Activated naive CD4-positive, alpha-beta T cell treated with anti-CD3 and anti-CD28 coated beads, Interleukin-2, amount 50 U/mL, for 16 hours (primary cell): ENCODE data around the gene LIG1.
A peak's percentile ranks its signal among the peaks of the same experiment; 100 is the strongest.

Source experiments
- DNase-seq: peaks from one replicate; pipeline ENCODE4 v3.0.0-alpha.2; 2020

The LIG1 gene

GRCh38 chr19:48169939-48170803, at the start of gene LIG1, which contains the start of gene ZSWIM9:
TSS of gene LIG1 (minus strand) at chr19:48170344. CDS start at chr19:48165566, 4,778 bp downstream.
TSS of gene ZSWIM9 (plus strand) at chr19:48170680. CDS start at chr19:48171803, 1,123 bp downstream.
- peak; percentile 92 for DNase-seq

- DNase-seq: no peak
Observed at GRCh38 chr19:48218997-48219396, 48.9 kb upstream of the LIG1 start.

DNA sequence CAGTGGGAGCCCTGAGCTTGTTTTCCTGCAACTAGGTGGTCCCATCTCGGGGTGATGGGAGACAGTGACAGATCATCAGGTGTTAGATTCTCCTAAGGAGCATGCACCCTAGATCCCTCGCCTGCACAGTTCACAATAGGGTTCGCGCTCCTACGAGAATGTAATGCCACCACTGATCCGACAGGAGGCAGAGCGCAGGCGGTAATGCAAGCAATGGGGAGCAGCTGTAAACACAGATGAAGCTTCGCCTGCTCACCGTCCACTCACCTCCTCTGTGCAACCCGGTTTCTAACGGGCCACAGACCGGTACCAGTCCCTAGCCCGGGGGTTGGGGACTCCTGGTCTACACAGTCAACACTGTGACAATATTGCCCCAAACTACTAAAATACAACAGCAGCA, 46.8 kb upstream of the LIG1 start:
- DNase-seq: no peak

DNA sequence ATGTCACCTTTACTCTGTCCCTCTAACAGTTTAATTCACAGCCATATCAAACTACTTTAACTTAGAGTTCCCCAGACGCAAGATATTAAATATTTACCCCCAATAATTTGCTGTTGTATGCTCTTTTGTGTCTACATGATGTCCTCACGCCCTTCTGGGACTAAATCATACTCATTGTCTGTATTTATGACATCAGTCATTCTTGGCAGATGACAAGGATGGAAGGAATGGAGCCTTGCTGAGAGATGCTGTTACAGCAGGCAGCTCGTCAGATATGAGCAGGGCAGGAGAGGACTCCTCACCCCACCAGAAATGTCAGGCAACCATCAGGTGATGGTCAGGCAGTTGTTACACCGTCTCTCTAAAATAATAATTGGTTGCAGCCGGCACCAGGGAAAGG, 43.8 kb upstream of the LIG1 start:
- no peak for DNase-seq

DNA sequence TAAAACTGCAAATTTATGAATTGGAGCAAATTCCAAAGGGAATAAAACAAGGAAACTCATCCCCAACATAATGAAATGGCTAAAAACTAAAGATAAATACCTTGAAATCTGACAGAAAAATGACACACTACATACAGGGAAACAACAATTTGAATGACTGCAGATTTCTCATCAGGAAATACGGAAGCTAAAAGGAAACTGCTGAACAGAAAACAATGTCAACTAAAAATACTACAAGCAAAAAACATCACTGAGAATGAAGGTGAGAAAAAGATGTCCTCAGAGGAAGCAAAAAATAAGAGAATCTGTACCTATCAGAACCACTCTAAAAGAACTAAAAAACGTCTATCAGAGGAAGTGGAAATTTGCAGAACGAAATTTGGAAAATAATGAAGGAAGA, 39.9 kb upstream of the LIG1 start:
- DNase-seq: no peak

DNA sequence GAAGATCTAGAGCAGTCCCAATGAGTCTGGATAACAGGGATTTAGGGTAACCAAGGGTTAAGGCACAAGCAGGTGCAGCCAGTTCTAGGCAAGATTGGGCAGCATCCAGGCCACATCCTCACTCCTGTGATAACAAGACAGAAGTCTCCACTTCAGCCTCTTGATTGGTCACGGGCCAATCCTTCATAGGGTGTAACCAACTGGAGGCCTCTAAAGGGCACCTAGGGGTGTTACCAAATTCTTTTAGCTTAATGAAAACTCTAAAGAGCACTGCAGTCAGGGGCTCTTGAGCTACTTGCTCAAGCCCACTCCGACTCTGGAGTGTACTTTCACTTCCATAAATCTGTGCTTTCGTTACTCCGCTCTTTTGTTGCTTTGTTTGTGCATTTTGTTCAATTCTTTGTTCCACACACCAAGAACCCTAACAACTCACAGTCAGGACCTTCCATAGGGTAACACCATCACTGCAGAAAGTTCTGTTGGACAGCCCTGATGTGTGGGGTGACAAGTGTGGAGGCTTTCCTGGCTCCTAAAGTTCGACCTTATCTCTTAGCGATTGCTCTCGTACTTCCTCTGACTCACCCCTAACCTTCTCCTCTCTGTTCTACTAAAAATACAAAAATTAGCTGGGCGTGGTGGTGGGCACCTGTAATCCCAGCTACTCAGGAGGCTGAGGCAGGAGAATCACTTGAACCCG, 36.4 kb upstream of the LIG1 start:
- DNase-seq: no peak

GRCh38 chr19:48203794-48204628, 33.9 kb upstream of the LIG1 start:
- peak; percentile 91 for DNase-seq

GRCh38 chr19:48203222-48203793, 33.2 kb upstream of the LIG1 start:
- DNase-seq: no peak

DNA sequence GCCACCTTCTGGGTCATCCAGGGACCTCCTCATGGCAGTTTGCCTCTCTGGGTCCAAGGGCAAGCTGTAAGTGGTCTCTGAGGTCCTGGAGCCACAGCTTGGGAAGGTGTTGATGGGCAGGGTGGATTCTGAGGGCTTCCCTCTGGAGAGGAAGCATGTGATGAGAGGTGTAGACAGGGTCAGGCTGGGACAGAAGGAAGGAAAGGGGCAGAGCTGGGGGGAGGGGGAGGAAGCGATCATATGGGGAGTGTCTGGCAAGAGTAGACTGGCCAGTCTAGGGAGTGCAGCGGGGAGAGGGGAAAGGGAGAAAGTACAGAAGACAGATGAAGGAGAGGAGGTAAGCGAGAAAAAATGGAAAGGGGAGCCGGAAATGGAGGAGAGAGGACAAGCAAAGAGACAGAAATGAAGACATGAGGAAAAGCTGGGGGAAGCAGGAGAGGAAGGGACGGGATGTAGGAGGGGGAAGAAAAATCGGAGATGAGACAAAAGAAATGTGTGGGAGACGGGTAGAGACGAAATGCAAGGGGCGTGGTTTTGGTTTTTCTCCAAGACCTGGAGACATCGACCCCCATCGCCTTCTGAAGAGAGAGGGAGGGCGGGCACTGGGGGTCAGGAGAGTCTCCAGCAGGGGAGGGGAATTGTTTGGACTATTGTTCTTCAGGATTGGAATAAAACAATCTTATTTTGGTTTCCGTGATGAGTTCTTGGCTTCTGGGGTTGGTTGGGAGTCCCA, 27.0 kb upstream of the LIG1 start:
- DNase-seq: no peak

- no peak for DNase-seq
Observed at GRCh38 chr19:48196321-48196763, 26.2 kb upstream of the LIG1 start.

DNA sequence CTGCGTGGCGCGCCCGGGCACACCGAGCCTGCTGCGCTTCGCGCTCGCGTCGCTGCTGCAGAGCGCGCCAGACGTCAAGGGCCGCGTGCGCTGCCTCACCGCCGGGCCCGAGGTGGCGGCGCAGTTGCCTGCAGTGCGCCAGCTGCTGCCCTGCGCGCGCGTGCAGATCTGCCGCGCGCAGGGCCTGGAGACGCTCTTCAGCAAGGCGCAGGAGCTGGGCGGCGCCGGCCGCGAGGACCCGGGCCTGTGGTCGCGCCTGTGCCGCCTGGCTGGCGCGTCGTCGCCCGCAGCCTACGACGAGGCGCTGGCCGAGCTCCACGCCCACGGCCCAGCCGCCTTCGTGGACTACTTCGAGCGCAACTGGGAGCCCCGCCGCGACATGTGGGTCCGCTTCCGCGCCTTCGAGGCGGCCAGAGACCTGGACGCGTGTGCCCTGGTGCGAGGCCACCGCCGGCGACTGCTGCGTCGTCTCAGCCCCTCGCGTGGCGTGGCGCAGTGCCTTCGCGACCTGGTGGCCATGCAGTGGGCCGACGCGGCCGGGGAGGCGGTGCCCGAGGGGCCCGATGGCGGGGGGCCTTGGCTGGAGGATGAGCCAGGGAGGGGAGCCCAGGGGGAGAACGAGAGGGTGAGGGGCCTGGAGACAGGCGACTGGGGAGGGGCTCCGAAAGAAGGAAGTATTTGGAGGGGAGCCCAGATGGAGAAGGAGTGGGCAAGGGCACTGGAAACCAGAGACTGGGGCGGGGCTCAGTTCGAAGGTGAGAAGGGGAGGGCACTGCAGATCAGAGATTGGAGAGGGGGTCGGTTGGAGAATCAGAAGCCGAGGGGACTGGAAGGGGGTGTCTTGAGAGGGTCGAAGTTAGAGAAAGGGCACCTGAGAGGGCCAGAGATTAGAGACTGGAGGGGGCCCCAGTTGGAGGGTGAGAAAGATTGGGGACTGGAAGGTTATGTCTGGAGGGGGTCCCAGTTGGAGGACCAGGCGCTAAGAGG, 25.0 kb upstream of the LIG1 start:
- no peak for DNase-seq

GRCh38 chr19:48194041-48194843, 24.1 kb upstream of the LIG1 start:
- peak; percentile 29 for DNase-seq

DNA sequence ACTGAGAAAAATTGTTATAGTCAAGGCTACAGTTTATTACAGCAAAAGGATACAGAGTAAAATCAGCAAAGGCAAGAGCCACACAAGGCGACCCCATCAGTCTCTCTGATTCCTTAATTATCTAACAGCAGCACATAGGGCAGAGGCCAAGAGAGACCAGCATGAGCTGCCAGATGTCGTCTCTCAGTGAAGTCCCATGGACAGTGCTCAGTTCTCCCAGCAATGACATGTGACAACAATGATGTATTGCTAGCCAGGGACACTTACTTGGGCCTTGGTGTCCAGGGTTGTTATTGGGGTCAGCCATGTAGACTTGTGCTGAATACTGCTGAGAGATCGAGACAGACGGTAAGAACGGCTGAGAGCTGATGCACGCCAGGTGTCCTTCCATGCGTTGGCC, 22.6 kb upstream of the LIG1 start:
- no peak for DNase-seq

DNA sequence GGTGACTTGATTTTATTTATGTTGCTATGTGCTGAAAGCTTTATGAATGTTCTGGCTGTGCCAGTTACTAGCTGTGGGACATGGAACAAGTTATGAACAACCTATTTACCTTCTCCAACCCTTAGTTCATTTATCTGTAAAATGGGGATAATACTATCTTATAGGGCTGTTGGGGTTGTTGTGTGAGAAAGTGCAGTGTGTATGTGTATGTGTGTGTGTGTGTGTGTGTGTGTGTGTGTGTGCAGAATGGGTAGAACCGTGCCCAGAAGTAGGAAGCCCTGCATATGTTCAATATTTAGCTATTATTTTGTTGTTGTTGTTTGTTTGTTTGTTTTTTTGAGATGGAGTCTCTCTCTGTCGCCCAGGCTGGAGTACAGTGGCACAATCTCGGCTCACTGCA, 20.7 kb upstream of the LIG1 start:
- DNase-seq: no peak

GRCh38 chr19:48190288-48190884, 20.2 kb upstream of the LIG1 start:
- peak; percentile 65 for DNase-seq

DNA sequence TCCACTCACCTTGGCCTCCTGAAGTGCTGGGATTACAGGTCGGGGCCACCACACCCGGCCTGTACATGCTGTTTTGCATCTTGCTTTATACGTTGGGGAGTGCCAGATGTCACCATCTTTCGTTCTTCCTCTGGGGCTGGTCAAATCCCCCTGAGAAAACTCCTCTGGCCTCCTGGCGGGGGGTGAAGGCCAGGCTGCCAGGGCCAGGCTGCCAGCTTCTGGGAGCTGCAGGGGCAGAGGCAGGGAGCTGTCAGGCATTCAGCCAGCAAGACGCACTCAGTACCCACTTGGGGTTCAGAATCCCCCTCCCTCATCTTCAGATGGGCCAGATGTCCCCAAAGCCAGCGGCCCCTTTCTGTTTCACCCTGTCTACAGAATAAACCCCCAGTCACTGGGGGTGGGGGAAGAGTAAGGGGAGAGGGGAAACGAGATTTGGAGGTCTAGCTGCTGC, 16.4 kb upstream of the LIG1 start:
- no peak for DNase-seq

DNA sequence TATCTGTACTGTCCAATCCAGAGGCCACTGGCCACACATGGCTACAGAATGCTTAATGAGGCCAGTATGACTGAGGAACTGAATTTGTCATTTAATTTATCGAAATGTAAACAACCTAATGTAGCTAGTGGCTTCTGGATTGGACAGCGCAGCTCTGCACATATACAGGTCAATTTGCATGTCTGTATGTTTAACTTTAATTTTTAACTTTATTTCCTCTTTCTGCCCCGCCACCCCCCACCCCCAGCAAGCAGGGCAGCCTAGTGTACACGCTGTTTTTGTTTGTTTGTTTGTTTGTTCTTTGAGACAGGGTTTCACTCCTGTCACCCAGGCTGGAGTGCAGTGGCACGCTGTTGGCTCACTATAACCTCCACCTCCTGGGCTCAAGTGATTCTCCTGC, 15.9 kb upstream of the LIG1 start:
- no peak for DNase-seq

DNA sequence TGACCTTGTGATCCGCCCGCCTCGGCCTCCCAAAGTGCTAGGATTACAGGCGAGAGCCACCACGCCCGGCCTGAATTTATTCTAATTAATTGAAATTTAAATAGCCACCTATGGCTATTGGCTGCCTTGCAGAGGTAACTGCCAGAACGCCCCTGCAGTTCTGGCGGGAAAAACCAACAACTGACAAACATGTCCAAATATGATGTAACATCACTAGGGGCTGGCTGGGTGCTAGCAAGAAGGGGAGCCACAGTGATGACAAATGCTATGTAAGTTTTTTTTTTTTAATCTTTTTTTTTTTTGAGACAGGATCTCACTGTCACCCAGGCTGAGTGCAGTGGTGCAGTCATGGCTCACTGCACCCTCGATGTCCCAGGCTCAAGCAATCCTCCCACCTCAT, 13.2 kb upstream of the LIG1 start:
- no peak for DNase-seq

DNA sequence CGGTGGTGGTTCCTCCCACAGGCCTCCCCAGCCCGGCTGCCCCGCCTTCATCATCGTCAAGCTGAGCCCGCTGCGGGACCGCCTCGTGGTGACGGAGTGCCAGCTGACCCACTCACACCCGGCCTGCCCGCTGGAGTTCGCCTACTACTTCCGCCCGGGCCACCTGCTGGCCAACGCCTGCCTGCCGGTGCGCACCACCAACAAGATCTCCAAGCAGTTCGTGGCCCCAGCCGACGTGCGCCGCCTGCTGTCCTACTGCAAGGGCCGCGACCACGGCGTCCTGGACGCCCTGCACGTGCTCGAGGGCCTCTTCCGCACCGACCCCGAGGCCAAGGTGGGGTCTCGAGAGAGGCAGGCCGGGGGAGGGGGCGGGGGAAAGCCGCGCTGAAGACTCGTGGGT, 12.3 kb upstream of the LIG1 start:
- no peak for DNase-seq
